GF-D8 (cell line): ENCODE results near the gene GNB1.

Experiments
- DNase-seq: peaks from one replicate; lab custom pipeline; 2025; lab: John Stamatoyannopoulos, UW

GNB1 gene

GRCh38 chr1:1825217-1825616 lies 65.7 kb downstream of the GNB1 start:
- no peak for DNase-seq

- DNase-seq, result no peak
Measured at GRCh38 chr1:1819762-1820161, 71.1 kb downstream of the GNB1 start.

DNA sequence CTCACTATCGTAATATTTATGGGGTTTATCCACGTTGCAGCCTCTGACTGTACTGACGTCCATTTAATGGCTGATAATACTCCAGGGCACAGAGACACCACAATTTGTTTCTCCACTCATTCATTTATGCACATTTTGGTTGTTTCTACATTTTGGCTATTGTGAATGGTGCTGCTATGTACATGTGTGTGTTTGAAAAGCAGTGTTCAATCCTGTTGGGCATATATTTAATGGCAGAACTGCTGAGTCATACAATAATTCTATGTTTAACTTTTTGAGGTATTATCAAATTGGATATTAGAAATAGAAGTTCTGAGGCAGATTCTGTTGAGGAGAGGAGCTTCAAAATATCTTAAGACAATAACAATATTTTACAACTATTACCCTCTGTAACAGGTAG lies 73.7 kb downstream of the GNB1 start:
- DNase-seq, result no peak

DNA sequence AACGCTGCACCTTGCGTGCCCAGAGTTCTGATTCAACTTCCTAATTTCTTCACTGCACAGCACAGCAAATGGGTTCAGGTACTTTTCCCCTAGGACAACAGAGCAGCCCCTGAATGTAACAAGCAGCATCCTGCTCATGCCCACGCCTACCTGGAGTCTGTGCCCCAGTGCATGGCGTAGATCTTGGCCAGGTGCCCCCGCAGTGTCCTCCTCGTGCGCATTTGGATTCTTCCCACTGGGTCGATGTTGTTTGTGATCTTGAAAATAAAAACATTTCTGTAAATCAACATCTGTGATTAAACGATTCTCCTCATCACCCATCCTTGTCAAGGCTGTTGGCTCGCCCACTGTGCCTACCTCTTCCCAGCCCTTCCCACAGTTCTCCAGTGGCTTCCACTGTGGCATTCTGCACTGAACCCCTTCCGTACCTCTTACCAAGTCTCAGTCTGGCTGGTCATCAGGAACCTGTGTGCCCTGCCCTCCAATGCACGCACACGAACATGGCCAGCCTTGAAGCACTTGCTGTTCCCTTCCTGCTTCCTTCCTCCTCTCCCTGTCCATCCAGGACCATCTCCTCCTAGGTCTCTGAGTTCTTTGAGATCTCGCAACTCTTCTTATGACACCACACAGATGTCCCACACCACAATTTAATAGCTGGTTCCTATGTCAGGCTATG lies 75.1 kb downstream of the GNB1 start:
- DNase-seq, result no peak

GRCh38 chr1:1809489-1809888 lies 81.4 kb downstream of the GNB1 start:
- DNase-seq, result no peak

DNA sequence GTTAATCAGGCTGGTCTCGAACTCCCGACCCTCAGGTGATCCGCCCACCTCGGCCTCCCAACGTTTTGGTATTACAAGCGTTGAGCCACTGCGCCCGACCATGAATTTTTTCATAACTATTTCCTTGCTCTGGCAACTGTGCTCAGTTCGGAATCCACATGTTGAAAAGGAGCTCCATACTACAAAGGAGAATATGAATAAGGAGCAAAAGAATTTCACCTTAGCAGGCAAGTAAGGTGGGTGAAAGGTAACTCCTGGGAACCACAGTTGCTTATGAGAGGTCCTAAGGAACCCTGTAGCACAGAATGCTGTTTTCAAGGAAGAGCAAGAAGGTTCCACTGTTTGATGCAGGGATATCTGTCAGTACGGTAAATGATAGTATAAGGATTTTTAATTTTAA lies 82.7 kb downstream of the GNB1 start:
- no peak for DNase-seq

DNA sequence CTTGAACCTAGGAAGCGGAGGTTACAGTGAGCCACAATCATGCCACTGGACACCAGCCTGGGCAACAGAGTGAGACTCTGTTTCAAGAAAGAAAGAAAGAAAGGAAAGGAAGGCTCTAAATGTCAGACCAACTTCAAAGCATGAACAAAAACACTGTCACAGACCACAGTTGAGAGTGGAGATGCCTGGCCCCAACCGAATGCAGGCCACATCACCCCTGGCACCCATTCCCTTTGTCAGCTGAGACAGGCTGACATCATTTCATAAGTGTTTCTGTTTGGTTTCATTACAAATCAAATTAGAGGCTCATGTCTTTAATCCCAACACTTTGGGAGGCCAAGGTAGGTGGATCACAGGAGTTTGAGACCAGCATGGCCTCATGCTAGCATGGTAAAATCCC lies 84.0 kb downstream of the GNB1 start:
- no peak for DNase-seq

DNA sequence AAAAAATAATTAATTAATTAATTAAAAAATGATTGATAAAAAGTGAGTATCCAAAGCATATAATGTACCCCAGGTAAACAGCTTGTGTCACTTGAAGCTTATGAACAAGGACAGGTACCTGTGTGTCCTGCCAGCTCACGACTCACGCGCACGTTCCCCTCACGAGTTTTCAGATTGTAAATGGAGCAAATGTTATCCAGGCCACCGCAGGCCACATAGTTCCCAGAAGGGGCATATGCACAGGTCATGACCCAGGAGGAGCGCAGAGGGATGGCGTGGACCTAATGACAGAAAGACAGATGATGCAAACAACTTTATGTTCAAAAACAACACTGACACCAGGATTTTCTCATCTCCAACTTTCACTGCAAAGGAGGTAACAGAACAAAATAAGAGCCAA lies 86.6 kb downstream of the GNB1 start:
- no peak for DNase-seq

GRCh38 chr1:1802871-1803270 lies 88.0 kb downstream of the GNB1 start:
- DNase-seq, result no peak

- no peak for DNase-seq
Measured at GRCh38 chr1:1799716-1800115, 91.2 kb downstream of the GNB1 start.

GRCh38 chr1:1797731-1798341 lies 93.1 kb downstream of the GNB1 start:
- DNase-seq, result no peak

GRCh38 chr1:1796466-1796865 lies 94.4 kb downstream of the GNB1 start:
- DNase-seq, result no peak

- DNase-seq, result no peak
Measured at GRCh38 chr1:1794999-1795398, 95.9 kb downstream of the GNB1 start.

- no peak for DNase-seq
Measured at GRCh38 chr1:1793481-1794244, 97.2 kb downstream of the GNB1 start.

GRCh38 chr1:1788646-1789431 lies 102.0 kb downstream of the GNB1 start:
- DNase-seq, result no peak

DNA sequence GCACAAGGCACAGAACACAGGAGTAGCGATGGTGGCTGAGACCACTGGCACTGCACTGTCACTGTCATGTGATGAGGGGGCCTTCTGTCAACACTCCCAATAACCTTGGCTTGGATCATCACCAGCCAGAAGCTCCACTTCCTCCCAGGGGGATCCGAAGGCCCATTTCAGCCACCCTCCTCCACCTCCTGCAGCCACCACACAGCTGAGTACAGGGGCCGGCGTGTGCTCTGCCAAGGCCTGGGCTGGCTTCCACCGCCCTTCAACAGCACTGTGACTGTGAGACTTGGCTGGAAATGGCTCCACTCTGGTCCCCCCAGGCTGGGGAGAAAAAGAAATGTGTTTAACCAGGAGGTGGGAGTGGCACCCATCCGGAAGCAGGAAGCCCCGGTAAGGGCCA lies 102.8 kb downstream of the GNB1 start:
- no peak for DNase-seq

- DNase-seq, result no peak
Measured at GRCh38 chr1:1786836-1787605, 103.9 kb downstream of the GNB1 start.

- DNase-seq, result no peak
Measured at GRCh38 chr1:1785666-1786065, 105.2 kb downstream of the GNB1 start.

DNA sequence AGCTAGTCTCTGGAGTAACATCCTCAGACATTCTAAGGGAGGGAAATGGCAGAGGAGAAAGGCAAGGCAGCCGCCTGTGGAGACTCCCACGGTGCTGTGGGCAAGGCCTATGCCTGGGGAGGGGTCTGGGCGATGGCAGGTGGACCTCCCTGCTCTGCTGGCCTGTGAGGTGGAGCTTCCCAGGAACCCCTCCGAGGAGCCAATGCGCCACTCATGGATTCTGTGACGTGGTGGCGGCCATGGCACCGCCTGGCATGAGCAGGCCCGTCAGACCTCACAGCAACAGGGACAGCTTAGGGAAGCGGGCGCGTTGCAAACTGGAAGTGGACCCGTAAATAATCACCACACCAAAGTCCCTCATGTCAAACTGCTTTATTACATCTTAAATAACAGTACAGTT lies 106.0 kb downstream of the GNB1 start:
- DNase-seq, result no peak

DNA sequence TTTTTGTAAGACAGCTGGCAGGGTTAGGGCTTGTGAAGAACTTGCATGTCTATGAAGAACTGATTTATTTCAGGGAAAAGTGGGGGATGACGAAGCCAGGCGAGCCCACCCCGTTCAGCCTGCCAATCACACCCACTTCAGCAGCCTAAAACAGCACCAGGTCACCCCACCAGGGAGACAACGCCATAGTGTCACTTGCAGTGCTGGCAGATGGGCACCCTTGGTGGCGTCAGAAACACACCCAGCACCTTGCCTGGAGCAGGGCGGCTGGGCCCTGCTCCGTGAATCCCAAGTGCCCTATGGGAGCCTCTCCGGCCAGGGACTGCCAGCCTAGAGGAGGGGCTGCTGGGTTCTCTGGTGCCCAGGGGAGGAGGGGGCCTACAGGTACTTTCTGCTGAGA lies 107.6 kb downstream of the GNB1 start:
- no peak for DNase-seq

DNA sequence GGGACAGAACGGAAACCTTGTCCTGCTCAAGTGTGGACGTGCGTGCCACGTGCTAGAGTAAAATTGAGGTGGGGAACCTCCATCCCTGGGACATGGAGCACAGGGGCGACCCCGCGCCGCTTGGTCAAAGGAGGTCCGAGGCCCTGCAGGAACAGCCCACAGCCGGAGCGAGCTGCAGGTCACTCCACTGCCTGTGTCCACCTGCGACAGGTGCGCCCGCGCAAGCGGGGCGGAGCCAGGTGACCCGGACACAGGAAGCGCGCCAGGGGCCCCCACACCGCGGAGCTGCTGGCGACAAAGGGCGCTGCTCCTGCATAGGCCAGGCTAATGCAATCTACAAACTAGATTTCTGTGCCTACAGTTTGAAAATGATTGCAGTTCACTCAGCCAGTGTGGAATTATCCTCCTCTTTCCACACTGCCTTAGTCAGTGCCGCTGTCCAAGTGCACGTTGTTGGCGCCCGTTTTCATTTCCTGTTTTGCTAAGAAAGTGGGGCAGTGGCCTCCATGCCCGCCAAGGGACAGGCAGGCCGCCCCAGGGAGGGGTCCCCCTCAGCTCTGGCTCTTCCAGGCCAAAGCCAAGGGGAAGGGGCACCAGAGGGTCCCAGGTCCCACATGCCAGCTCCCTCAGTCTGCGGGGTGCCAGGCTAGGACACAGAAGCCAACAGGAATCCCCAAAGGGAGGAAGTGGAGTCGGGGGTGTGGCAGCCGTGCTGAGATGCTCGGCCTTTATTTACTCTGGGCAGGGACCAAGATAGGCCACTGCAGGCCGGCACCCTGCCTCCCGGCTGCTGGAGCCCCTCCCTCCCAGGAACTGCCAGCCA lies 108.3 kb downstream of the GNB1 start:
- no peak for DNase-seq
